ENCODE results near the gene PLCXD1.
"Not testable (repeated sequence)": the region's sequence is repeated elsewhere in the genome, so short reads cannot be mapped to it uniquely, and the experiment has no call there.

The PLCXD1 gene

GRCh38 chrX:270848-271367 lies 10.3 kb upstream of the PLCXD1 start:
- TF ChIP-seq CTCF (IDR thresholded peaks at IDR 0.05; ENCODE audit: low read depth, low read length), result no peak
- no peak overlapping the region for H3K4me3 ChIP-seq (ENCODE audit: low read depth, low read length)

GRCh38 chrX:274904-275475 lies 6.2 kb upstream of the PLCXD1 start:
- H3K4me3 ChIP-seq (ENCODE audit: low read depth, low read length), result no peak overlapping the region
- no peak for TF ChIP-seq CTCF (IDR thresholded peaks at IDR 0.05; ENCODE audit: low read depth, low read length)

GRCh38 chrX:275476-275966 lies 5.7 kb upstream of the PLCXD1 start:
- TF ChIP-seq CTCF (IDR thresholded peaks at IDR 0.05; ENCODE audit: low read depth, low read length), result no peak
- no peak overlapping the region for H3K4me3 ChIP-seq (ENCODE audit: low read depth, low read length)

- no peak for TF ChIP-seq CTCF (IDR thresholded peaks at IDR 0.05; ENCODE audit: low read depth, low read length)
- H3K4me3 ChIP-seq (ENCODE audit: low read depth, low read length), result peak overlapping the region; percentile 65
Measured at GRCh38 chrX:275967-276580, 5.1 kb upstream of the PLCXD1 start.

GRCh38 chrX:276581-277201 lies 4.5 kb upstream of the PLCXD1 start:
- H3K4me3 ChIP-seq (ENCODE audit: low read depth, low read length), result peak overlapping the region; percentile 65

GRCh38 chrX:279757-280604 lies 1.2 kb upstream of the PLCXD1 start:
- H3K4me3 ChIP-seq (ENCODE audit: low read depth, low read length), result not testable (repeated sequence)

More at GRCh38 chrX:276581-277201, 4.5 kb upstream of the PLCXD1 start:
- TF ChIP-seq CTCF (IDR thresholded peaks at IDR 0.05; ENCODE audit: low read depth, low read length), result no peak

GRCh38 chrX:280722-281121 lies 459 bp upstream of the PLCXD1 start:
- H3K4me3 ChIP-seq (ENCODE audit: low read depth, low read length), result not testable (repeated sequence)

GRCh38 chrX:282000-282681 lies 960 bp downstream of the PLCXD1 start:
- H3K4me3 ChIP-seq (ENCODE audit: low read depth, low read length), result peak overlapping the region; percentile 55

Data from WI38 (cell line).